H1 (cell line): ENCODE results near the gene CRACDL. TPM values are rescaled to one million over a fixed set of nuclear protein-coding genes. Genes with fewer than 3 reads are reported as not detected.

ENCODE experiments used
- CTCF ChIA-PET: fragments of 300-600 bp; sonication (Branson Sonifier 250); formaldehyde crosslinking; loops from one replicate; lab custom pipeline; 2021; ENCODE audit not compliant: partially characterized antibody; lab: Charles Lee
- POLR2A ChIA-PET: fragments of 300-600 bp; sonication (Branson Sonifier 250); formaldehyde crosslinking; loops from one replicate; lab custom pipeline; 2021; ENCODE audit warnings: inconsistent platforms; ENCODE audit not compliant: partially characterized antibody; lab: Charles Lee
- DNase-seq, 2 experiments: peaks; one replicate each; pipeline versions ENCODE4 v3.0.0 to v3.0.0-alpha.2; 2010 to 2022; ENCODE audit warnings: low spot score in 2 of 2, low read depth in 1 of 2, mixed read lengths in 1 of 2
- FAIRE-seq: peaks from 2 replicates; lab custom pipeline; 2011; peaks lifted over from hg19 to GRCh38; lab: Jason Lieb, UNC
- H2AFZ ChIP-seq: 2 replicates; pipeline ENCODE4 v1.8.1; 2012; ENCODE audit warnings: low read length, inconsistent platforms
- H2AK5ac ChIP-seq: 2 replicates; pipeline ENCODE4 v1.6.1; 2013; ENCODE audit warnings: low read depth, low read length
- H2BK120ac ChIP-seq: replicated peaks from 2 replicates; pipeline ENCODE3; 2013; ENCODE audit warnings: low read depth, low read length, inconsistent platforms
- H2BK12ac ChIP-seq: 2 replicates; pipeline ENCODE4 v1.6.1; 2013; ENCODE audit warnings: low read depth, low read length
- H2BK15ac ChIP-seq: 2 replicates; pipeline ENCODE4 v1.6.1; 2013; ENCODE audit warnings: low read length
- H2BK20ac ChIP-seq: 2 replicates; pipeline ENCODE4 v1.6.1; 2013; ENCODE audit warnings: low read length
- H2BK5ac ChIP-seq: 2 replicates; pipeline ENCODE4 v1.6.1; 2013; ENCODE audit warnings: low read depth, low read length
- H3K14ac ChIP-seq: 2 replicates; pipeline ENCODE4 v1.6.1; 2013; ENCODE audit warnings: inconsistent platforms; ENCODE audit not compliant: insufficient read length
- H3K18ac ChIP-seq: 2 replicates; pipeline ENCODE4 v1.6.1; 2013; ENCODE audit warnings: low read length; ENCODE audit errors: extremely low read depth
- H3K23ac ChIP-seq: 2 replicates; pipeline ENCODE4 v1.6.1; 2013; ENCODE audit warnings: inconsistent platforms; ENCODE audit not compliant: insufficient read length
- H3K23me2 ChIP-seq: 2 replicates; pipeline ENCODE4 v1.6.1; 2013; ENCODE audit warnings: low read depth, low read length
- H3K27ac ChIP-seq: 2 replicates; pipeline ENCODE4 v1.6.1; 2011; ENCODE audit warnings: low read depth, low read length, inconsistent platforms
- H3K27me3 ChIP-seq, 4 experiments: replicated peaks in 1 of 4; 1 replicate in 1 of 4; 2 replicates in 3 of 4; pipeline versions ENCODE4 v1.6.1 to v1.8.1; 2011 to 2013; ENCODE audit warnings: low read length in 3 of 4, mild to moderate bottlenecking in 3 of 4, inconsistent platforms in 2 of 4, mixed read lengths in 2 of 4, moderate library complexity in 1 of 4; ENCODE audit not compliant: control insufficient read depth in 3 of 4, insufficient read depth in 3 of 4; ENCODE audit errors: extremely low read depth in 1 of 4
- H3K36me3 ChIP-seq, 4 experiments: 2 replicates each; pipeline versions ENCODE4 v1.6.1 to v1.8.1; 2011 to 2013; ENCODE audit warnings: mild to moderate bottlenecking in 4 of 4, low read length in 3 of 4, moderate library complexity in 2 of 4, control low read depth in 1 of 4, inconsistent platforms in 1 of 4; ENCODE audit not compliant: insufficient read depth in 4 of 4, control insufficient read depth in 2 of 4
- H3K4ac ChIP-seq: replicated peaks from 2 replicates; pipeline ENCODE3; 2013; ENCODE audit warnings: low read length, low read depth, mixed read lengths, inconsistent platforms; ENCODE audit not compliant: insufficient read length
- H3K4me1 ChIP-seq, 4 experiments: replicated peaks in 1 of 4; 1 replicate in 1 of 4; 2 replicates in 3 of 4; pipeline versions ENCODE4 v1.6.1 to v1.8.1; 2011 to 2013; ENCODE audit warnings: low read length in 3 of 4, inconsistent platforms in 2 of 4, mixed read lengths in 1 of 4; ENCODE audit not compliant: insufficient read depth in 4 of 4, control insufficient read depth in 3 of 4
- H3K4me2 ChIP-seq, 2 experiments: 2 replicates each; pipeline versions ENCODE4 v1.6.1 to v1.8.1; 2011 to 2013; ENCODE audit warnings: low read depth in 2 of 2, low read length in 2 of 2, control low read depth in 1 of 2, inconsistent platforms in 1 of 2, mild to moderate bottlenecking in 1 of 2; ENCODE audit not compliant: insufficient read depth in 1 of 2
- H3K4me3 ChIP-seq, 4 experiments: fragments of 200-600, 300-600 bp in 1 of 4; sonication (generic), shearing (Covaris generic), sonication (Bioruptor Twin) in 1 of 4; 2 replicates each; pipeline versions ENCODE4 v1.5.1 to v1.8.1; 2011 to 2016; ENCODE audit warnings: low read length in 4 of 4, low read depth in 3 of 4, control low read depth in 2 of 4, inconsistent platforms in 2 of 4, mild to moderate bottlenecking in 2 of 4, mixed read lengths in 1 of 4, moderate library complexity in 1 of 4; ENCODE audit not compliant: insufficient read depth in 2 of 4; ENCODE audit errors: extremely low read depth in 1 of 4
- H3K56ac ChIP-seq: replicated peaks from 2 replicates; pipeline ENCODE3; 2013; ENCODE audit warnings: low read depth, mild to moderate bottlenecking, mixed read lengths, low read length, inconsistent platforms; ENCODE audit not compliant: insufficient read length
- H3K79me1 ChIP-seq: 2 replicates; pipeline ENCODE4 v1.6.1; 2013; ENCODE audit warnings: low read depth, low read length, control low read depth
- H3K79me2 ChIP-seq, 2 experiments: 2 replicates each; pipeline versions ENCODE4 v1.6.1 to v1.8.1; 2012 to 2013; ENCODE audit warnings: low read length in 2 of 2, mild to moderate bottlenecking in 2 of 2, inconsistent platforms in 1 of 2; ENCODE audit not compliant: insufficient read depth in 2 of 2, control insufficient read depth in 1 of 2
- H3K9ac ChIP-seq, 4 experiments: replicated peaks in 1 of 4; 1 replicate in 1 of 4; 2 replicates in 3 of 4; pipeline versions ENCODE4 v1.6.1 to v1.8.1; 2011 to 2013; ENCODE audit warnings: low read depth in 3 of 4, low read length in 3 of 4, control low read depth in 2 of 4, mild to moderate bottlenecking in 2 of 4, moderate library complexity in 2 of 4, inconsistent platforms in 1 of 4; ENCODE audit errors: extremely low read depth in 1 of 4
- H3K9me3 ChIP-seq, 2 experiments: 2 replicates each; pipeline versions ENCODE4 v1.6.1 to v1.8.1; 2012 to 2013; ENCODE audit warnings: mild to moderate bottlenecking in 2 of 2, moderate library complexity in 2 of 2, control low read depth in 1 of 2, inconsistent platforms in 1 of 2, low read depth in 1 of 2, low read length in 1 of 2, mixed read lengths in 1 of 2; ENCODE audit not compliant: insufficient read depth in 2 of 2
- H4K20me1 ChIP-seq, 2 experiments: replicated peaks in 1 of 2; 2 replicates each; pipeline versions ENCODE3 to v1.8.1; 2011 to 2013; ENCODE audit warnings: inconsistent platforms in 2 of 2, low read length in 2 of 2, mild to moderate bottlenecking in 1 of 2; ENCODE audit not compliant: insufficient read depth in 2 of 2, control insufficient read depth in 1 of 2
- H4K5ac ChIP-seq: 2 replicates; pipeline ENCODE4 v1.6.1; 2013; ENCODE audit warnings: low read length, low read depth, mixed read lengths, inconsistent platforms; ENCODE audit not compliant: insufficient read length
- H4K8ac ChIP-seq: 2 replicates; pipeline ENCODE4 v1.8.0; 2013; ENCODE audit warnings: mild to moderate bottlenecking, moderate library complexity, low read length, inconsistent platforms; ENCODE audit not compliant: insufficient read depth; ENCODE audit errors: extremely low read depth
- H4K91ac ChIP-seq: replicated peaks from 2 replicates; pipeline ENCODE3; 2013; ENCODE audit warnings: low read length, mixed read lengths, inconsistent platforms; ENCODE audit not compliant: insufficient read length
- ASH2L ChIP-seq: fragments of 200-600, 300-600 bp; sonication (generic); IDR thresholded peaks from one replicate; pipeline ENCODE4 v1.7.1; 2017; ENCODE audit warnings: low read length
- CBX5 ChIP-seq: fragments of 300-800, 300-1000 bp; sonication (generic); IDR thresholded peaks from 2 replicates; pipeline ENCODE4 v1.7.1; 2016; ENCODE audit warnings: antibody characterized with exemption, low read length, low read depth
- CEBPB ChIP-seq: IDR thresholded peaks from 2 replicates; pipeline ENCODE4 v1.6.1; 2012; ENCODE audit warnings: low read depth, low read length
- CHD1 ChIP-seq: IDR thresholded peaks from 2 replicates; pipeline ENCODE4 v1.6.1; 2012; ENCODE audit warnings: low read depth, low read length, improper control_type of control experiment
- EGR1 ChIP-seq: IDR thresholded peaks from 2 replicates; pipeline ENCODE4 v1.6.1; 2011; ENCODE audit warnings: low read depth, low read length, borderline replicate concordance
- HDAC6 ChIP-seq: IDR thresholded peaks from one replicate; pipeline ENCODE4 v1.7.1; 2012; ENCODE audit warnings: low read depth, mild to moderate bottlenecking, inconsistent platforms, low read length, moderate library complexity
- KDM1A ChIP-seq: fragments of 200-600, 300-600 bp; sonication (generic); IDR thresholded peaks from 2 replicates; pipeline ENCODE4 v1.7.1; 2016; ENCODE audit warnings: mild to moderate bottlenecking, low read length, borderline replicate concordance
- KDM5A ChIP-seq: fragments of 200-600 bp; IDR thresholded peaks from 2 replicates; pipeline ENCODE4 v1.7.1; 2012; ENCODE audit warnings: mild to moderate bottlenecking, low read length, inconsistent platforms, mixed read lengths
- NRF1 ChIP-seq: IDR thresholded peaks from 2 replicates; pipeline ENCODE4 v1.6.1; 2011; ENCODE audit warnings: mild to moderate bottlenecking, low read depth, low read length, improper control_type of control experiment
- POLR2AphosphoS5 ChIP-seq: IDR thresholded peaks from 2 replicates; pipeline ENCODE4 v1.6.1; 2011; ENCODE audit warnings: low read depth, low read length
- SP4 ChIP-seq: IDR thresholded peaks from 2 replicates; pipeline ENCODE4 v1.6.1; 2012; ENCODE audit warnings: low read length, inconsistent platforms
- SUZ12 ChIP-seq: fragments of 200-600 bp; sonication (generic); IDR thresholded peaks from 2 replicates; pipeline ENCODE4 v1.6.1; 2012; ENCODE audit warnings: mild to moderate bottlenecking, inconsistent platforms, low read length, moderate library complexity, mixed read lengths
- TAF7 ChIP-seq: optimal IDR thresholded peaks from 2 replicates; pipeline ENCODE3; 2011; ENCODE audit warnings: low read depth, mild to moderate bottlenecking, inconsistent platforms, low read length, moderate library complexity, borderline replicate concordance
- TBP ChIP-seq: IDR thresholded peaks from 2 replicates; pipeline ENCODE4 v1.6.1; 2011; ENCODE audit warnings: low read depth, low read length, improper control_type of control experiment
- TCF12 ChIP-seq: IDR thresholded peaks from 2 replicates; pipeline ENCODE4 v1.6.1; 2011; ENCODE audit warnings: low read depth, mild to moderate bottlenecking, low read length
- WGBS, 2 experiments: shearing (Covaris generic) in 1 of 2; methylation state at CpG; one replicate each; pipeline versions ENCODE4 v1.1.6 to v1.1.7; 2013 to 2015; ENCODE audit warnings: low lambda C conversion rate in 2 of 2, mixed read lengths in 2 of 2, inconsistent platforms in 1 of 2, low coverage in 1 of 2, missing lambda C conversion rate in 1 of 2; ENCODE audit not compliant: insufficient replicate concordance in 2 of 2, insufficient coverage in 1 of 2, insufficient read length in 1 of 2; ENCODE audit errors: extremely low coverage in 1 of 2, missing lambda C conversion rate in 1 of 2; 5-methylcytosine and 5-hydroxymethylcytosine counted together
- polyA plus RNA-seq, 7 experiments: library from polyadenylated mRNA; depleted of rRNA in 3 of 7; stranded (reverse) in 5 of 7; unstranded in 2 of 7; fragments of >200 nt in 5 of 7; fragments of 200-250 nt in 2 of 7; gene quantifications; 1 replicate in 5 of 7; 2 replicates in 1 of 7; 4 replicates in 1 of 7; pipeline versions ENCODE4 v1.2.1 to v1.2.3, GENCODE V29; 2011 to 2013; ENCODE audit warnings: missing spikeins in 2 of 7, mixed read lengths in 2 of 7
- total RNA-seq: library from RNA; stranded (reverse); fragmentation: NEBNext Ultra II Directional; extraction: Animal tissue kit (Norgen Biotek cat#: 25700); gene quantifications from 2 replicates; pipeline ENCODE4 v1.2.1, GENCODE V29; 2021

CRACDL gene
- total and polyA plus RNA-seq, 2 of the 8 experiments (the other 6 are each of a cell fraction or from before 2014, with no cell fraction given), result 0.07 to 0.38 TPM

GRCh38 chr2:98912221-98912851 lies 23.7 kb downstream of the CRACDL start:
- ChIA-PET POLR2A (no interaction called here), CTCF (interaction anchor here (1.4 to 2.4 kb wide), 2 partner anchors 9 to 11 kb away, joined by 3 to 8 read pairs; no protein-coding TSS in a partner anchor)
- H3K56ac ChIP-seq, result no peak overlapping the region
- H2BK15ac ChIP-seq, result peak overlapping the region; percentile 75; the same call in 1 of the 2 replicates
- no peak overlapping the region for H3K18ac ChIP-seq
- DNase-seq, result peak in 1 of 2 experiments; percentile 38
- no peak overlapping the region for H3K27ac ChIP-seq
- H4K91ac ChIP-seq, result no peak overlapping the region
- no peak overlapping the region for H3K4me2 ChIP-seq
- H3K23me2 ChIP-seq, result no peaks in the 10 kb centered on the region
- H3K9me3 ChIP-seq, result no peaks in the 10 kb centered on the region
- no peak overlapping the region for H3K14ac ChIP-seq
- no peak for FAIRE-seq
- H2AK5ac ChIP-seq, result no peak overlapping the region
- H3K4me1 ChIP-seq, result peaks cover 0 to 22% (median 7%) of the 10 kb centered on the region in 4 experiments
- H2BK120ac ChIP-seq, result no peak overlapping the region
- no peaks in the 10 kb centered on the region for H3K79me1 ChIP-seq
- no peak overlapping the region for H2BK20ac ChIP-seq
- no peaks in the 10 kb centered on the region for H4K20me1 ChIP-seq
- H3K79me2 ChIP-seq, result no peaks in the 10 kb centered on the region
- H3K9ac ChIP-seq, result no peak overlapping the region; a peak in 1 of 7 replicates
- WGBS, 2 experiments, result 89% methylated on average over 18 of the region's 18 CpGs; no CpG with 5 or more reads in 1 of the 2 experiments
- H4K8ac ChIP-seq, result peak overlapping the region; percentile 15; the same call in 1 of the 2 replicates
- no peak overlapping the region for H3K4ac ChIP-seq
- H2AFZ ChIP-seq, result no peak overlapping the region
- H3K36me3 ChIP-seq, result no peaks in the 10 kb centered on the region
- H3K4me3 ChIP-seq, result no peak overlapping the region
- H2BK12ac ChIP-seq, result no peak overlapping the region
- no peak overlapping the region for H4K5ac ChIP-seq
- no peak overlapping the region for H3K23ac ChIP-seq
- H3K27me3 ChIP-seq, result no peaks in the 10 kb centered on the region; a peak in 1 of 7 replicates
- peak overlapping the region; percentile 56; the same call in 1 of the 2 replicates for H2BK5ac ChIP-seq
- no peak for TF ChIP-seq HDAC6
- no peak for TF ChIP-seq CEBPB
- TF ChIP-seq CHD1, result no peak
- TF ChIP-seq NRF1, result no peak
- no peak for TF ChIP-seq CBX5
- no peak for TF ChIP-seq TCF12
- no peak for TF ChIP-seq KDM5A
- TF ChIP-seq KDM1A, result no peak
- no peak for TF ChIP-seq EGR1
- TF ChIP-seq ASH2L, result no peak
- TF ChIP-seq POLR2AphosphoS5, result no peak
- TF ChIP-seq TBP, result no peak
- TF ChIP-seq SUZ12, result no peak
- TF ChIP-seq SP4, result no peak
- no peak for TF ChIP-seq TAF7
